GM12865 (cell line): ENCODE measurements around the gene HOPX.
"Not testable (repeated sequence)": the region's sequence is repeated elsewhere in the genome, so short reads cannot be mapped to it uniquely, and the experiment has no call there.

Source experiments
- DNase-seq: peaks from one replicate; pipeline ENCODE4 v3.0.0; 2010; ENCODE audit warnings: low read depth
- H3K4me3 ChIP-seq: 2 replicates; pipeline ENCODE4 v1.5.1; 2011; ENCODE audit warnings: mild to moderate bottlenecking, low read depth, low read length, control low read depth
- CTCF ChIP-seq: IDR thresholded peaks from 2 replicates; pipeline ENCODE4 v1.5.1; 2011; ENCODE audit warnings: low read length, control low read depth, low read depth, inconsistent platforms; ENCODE audit not compliant: insufficient read depth; ENCODE audit errors: missing control alignments

The HOPX gene

GRCh38 chr4:56699537-56700105, 18.5 kb upstream of the HOPX start:
- no peak for DNase-seq
- TF ChIP-seq CTCF: no peak
- H3K4me3 ChIP-seq: no peak overlapping the region

GRCh38 chr4:56698329-56698728, 17.2 kb upstream of the HOPX start:
- TF ChIP-seq CTCF: no peak
- no peak overlapping the region for H3K4me3 ChIP-seq
- no peak for DNase-seq

- no peak for TF ChIP-seq CTCF
- no peak for DNase-seq
- no peak overlapping the region for H3K4me3 ChIP-seq
Measured at GRCh38 chr4:56696056-56696455, 15.0 kb upstream of the HOPX start.

GRCh38 chr4:56693476-56693875, 12.4 kb upstream of the HOPX start:
- not testable (repeated sequence) for H3K4me3 ChIP-seq, DNase-seq

GRCh38 chr4:56692576-56692975, 11.5 kb upstream of the HOPX start:
- H3K4me3 ChIP-seq: no peak overlapping the region
- no peak for DNase-seq
- no peak for TF ChIP-seq CTCF

GRCh38 chr4:56691425-56691824, 10.3 kb upstream of the HOPX start:
- no peak overlapping the region for H3K4me3 ChIP-seq
- DNase-seq: no peak
- no peak for TF ChIP-seq CTCF

GRCh38 chr4:56690393-56690792, 9.3 kb upstream of the HOPX start:
- DNase-seq: no peak
- TF ChIP-seq CTCF: no peak
- H3K4me3 ChIP-seq: no peak overlapping the region
